Fibroblast of pulmonary artery (primary cell): ENCODE data around the gene LCNL1.

Source experiments
- DNase-seq: peaks from one replicate; pipeline ENCODE4 v3.0.0-alpha.2; 2010; ENCODE audit warnings: low read depth
- H3K4me3 ChIP-seq: replicated peaks from 2 replicates; pipeline ENCODE4 v1.5.1; 2011; ENCODE audit warnings: low read depth, mild to moderate bottlenecking, control low read depth, low read length, moderate library complexity
- TF ChIP-seq, protein P1 (sequence below): IDR thresholded peaks from 2 replicates; pipeline ENCODE4 v1.5.1; 2011; ENCODE audit warnings: mild to moderate bottlenecking, control low read depth, low read length, inconsistent platforms; ENCODE audit errors: missing control alignments

LCNL1 gene

DNA sequence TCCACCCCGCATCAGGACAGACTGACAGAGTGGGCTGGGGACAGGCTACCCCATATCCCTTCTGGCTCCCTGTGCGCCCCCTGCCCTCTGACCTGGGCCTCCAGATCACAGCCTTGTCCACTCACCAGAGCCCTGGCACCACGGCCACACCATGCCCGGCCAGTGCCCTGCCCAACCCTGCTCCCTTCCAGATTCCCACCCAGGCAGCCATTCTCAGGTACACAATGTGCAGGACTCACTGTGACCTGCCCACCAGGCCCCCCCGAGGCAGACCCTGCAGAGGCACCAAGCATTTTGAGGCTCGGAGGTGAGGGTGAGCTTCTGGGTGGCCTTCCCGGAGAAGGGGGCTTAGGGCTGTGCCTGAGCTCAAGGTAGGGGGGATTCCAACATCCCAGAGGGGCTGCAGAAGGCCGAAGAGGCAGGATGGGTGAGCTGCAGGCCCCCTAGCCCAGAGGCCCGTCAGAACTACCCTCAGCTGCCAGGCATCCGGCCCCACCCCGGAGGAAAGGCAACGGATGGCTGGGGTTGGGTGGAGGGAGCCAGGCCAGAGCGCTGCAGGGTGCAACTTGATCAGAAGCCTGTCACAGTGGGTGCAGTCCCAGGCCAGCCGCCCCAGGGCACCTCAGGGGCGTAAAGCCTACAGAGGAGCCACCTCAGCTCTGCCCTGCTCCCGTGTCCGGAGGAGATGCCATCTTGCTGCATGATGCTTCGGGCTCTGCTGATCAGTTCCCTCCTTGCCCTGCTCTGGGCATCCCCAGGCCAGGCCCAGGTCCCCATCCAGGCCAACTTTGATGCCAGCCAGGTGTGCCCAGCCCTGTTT, at the start of gene LCNL1:
Gene LCNL1, plus strand, starts transcription at position 762 of the 820 bp plus-strand sequence. CDS start 594 bp downstream, outside the sequence.
- H3K4me3 ChIP-seq: no peak within 1 kb of the TSS
- no peak for DNase-seq
- TF ChIP-seq, protein P1, sequence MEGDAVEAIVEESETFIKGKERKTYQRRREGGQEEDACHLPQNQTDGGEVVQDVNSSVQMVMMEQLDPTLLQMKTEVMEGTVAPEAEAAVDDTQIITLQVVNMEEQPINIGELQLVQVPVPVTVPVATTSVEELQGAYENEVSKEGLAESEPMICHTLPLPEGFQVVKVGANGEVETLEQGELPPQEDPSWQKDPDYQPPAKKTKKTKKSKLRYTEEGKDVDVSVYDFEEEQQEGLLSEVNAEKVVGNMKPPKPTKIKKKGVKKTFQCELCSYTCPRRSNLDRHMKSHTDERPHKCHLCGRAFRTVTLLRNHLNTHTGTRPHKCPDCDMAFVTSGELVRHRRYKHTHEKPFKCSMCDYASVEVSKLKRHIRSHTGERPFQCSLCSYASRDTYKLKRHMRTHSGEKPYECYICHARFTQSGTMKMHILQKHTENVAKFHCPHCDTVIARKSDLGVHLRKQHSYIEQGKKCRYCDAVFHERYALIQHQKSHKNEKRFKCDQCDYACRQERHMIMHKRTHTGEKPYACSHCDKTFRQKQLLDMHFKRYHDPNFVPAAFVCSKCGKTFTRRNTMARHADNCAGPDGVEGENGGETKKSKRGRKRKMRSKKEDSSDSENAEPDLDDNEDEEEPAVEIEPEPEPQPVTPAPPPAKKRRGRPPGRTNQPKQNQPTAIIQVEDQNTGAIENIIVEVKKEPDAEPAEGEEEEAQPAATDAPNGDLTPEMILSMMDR: no peak

GRCh38 chr9:136934277-136934676, 48.5 kb upstream of the LCNL1 start:
- DNase-seq: no peak
- TF ChIP-seq, protein P1: no peak
- no peak overlapping the region for H3K4me3 ChIP-seq

DNA sequence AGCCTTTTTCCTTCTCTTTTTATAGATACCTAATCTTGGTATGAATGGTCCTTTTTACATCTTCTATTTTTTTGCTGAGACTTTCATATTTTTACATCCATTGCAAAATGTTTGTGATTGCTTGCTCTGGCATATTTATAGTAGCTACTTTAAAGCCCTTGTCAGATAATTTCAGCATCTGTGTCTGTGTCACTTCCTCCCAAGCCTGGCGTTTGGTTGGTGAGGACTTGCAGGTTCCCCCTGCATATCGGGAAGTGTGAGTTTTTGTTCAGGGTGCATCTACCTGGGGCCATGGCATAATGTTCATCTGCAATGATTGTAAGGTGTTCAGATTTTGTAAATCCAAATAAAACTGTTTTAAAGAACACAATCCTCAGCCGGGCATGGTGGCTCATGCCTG, 47.1 kb upstream of the LCNL1 start:
- H3K4me3 ChIP-seq: no peak overlapping the region
- no peak for DNase-seq
- TF ChIP-seq, protein P1: no peak

DNA sequence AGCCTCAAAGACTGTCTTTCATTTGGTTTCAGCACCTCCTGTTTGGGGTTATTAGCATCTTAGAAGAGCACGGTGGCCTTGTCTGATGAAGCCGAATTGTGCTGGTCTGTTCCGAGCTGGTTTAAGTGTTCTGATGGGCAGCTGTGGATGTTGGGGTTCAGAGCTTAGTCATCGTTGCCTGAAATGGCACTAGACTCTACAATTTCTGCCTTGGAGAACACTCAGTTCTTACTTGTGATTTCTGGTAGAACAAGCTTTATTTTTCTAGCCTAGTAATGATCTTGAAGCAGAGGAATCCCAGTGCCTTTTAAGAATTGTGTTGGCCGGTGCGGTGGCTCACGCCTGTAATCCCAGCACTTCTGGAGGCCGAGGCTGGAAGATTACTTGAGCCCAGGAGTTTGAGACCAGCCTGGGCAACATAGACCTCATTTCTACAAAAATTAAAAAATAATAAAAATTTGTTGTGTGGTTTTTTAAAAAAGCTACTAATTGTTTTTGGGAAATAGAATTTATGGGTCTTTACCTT, 46.1 kb upstream of the LCNL1 start:
- TF ChIP-seq, protein P1: no peak
- DNase-seq: no peak
- H3K4me3 ChIP-seq: no peak overlapping the region

DNA sequence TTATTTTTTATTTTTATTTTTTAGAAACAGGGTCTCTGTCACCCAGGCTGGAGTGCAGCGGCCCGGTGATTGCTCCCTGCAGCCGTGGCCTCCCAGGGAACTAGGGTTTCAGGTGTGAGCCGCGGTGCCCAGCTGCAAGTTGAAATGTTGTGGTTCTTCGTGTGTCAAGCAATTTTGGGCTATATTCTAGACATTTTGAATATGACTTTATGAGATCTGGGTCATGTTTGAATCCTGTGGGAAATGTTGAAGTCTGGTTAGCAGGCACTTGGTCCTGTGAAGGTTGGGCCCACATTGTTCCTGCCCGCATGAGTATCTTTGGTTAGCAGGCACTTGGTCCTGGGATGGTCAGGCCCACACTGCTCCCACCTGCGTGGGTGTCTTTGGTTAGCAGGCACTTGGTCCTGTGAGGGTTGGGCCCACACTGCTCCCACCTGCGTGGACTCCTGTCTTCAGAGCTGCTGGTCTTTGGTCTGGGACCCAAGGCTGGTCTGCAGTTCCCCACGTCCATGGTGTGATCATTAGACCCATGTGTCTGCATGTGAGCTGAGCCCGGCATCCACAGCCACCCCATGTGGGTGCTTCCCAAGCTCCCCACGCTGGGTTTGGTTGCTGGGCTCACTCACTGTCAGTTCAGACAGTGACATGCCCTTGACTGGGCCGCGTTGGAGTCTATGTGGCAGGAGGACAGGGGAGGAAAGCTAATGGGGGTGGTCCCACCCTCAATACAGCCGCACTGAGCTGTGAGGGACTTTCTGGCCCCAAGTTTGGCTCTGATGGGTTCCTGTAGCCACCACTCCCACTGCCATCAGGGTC, 45.4 kb upstream of the LCNL1 start:
- TF ChIP-seq, protein P1: no peak
- no peak for DNase-seq
- H3K4me3 ChIP-seq: no peak overlapping the region

- TF ChIP-seq, protein P1: no peak
- H3K4me3 ChIP-seq: no peak overlapping the region
Measured at GRCh38 chr9:136939431-136939995, 43.3 kb upstream of the LCNL1 start.

More at GRCh38 chr9:136939431-136939995, 43.3 kb upstream of the LCNL1 start:
- no peak for DNase-seq
